Activated naive CD8-positive, alpha-beta T cell (primary cell): Measurements from ENCODE around the gene PODNL1.
A peak's percentile ranks its signal among the peaks of the same experiment; 100 is the strongest.
"Not testable (repeated sequence)": the region's sequence is repeated elsewhere in the genome, so short reads cannot be mapped to it uniquely, and the experiment has no call there.

Experiments
- H3K27ac Mint-ChIP-seq: one replicate; pipeline ENCODE4 v1.8.0; 2021; ENCODE audit warnings: mixed read lengths
- H3K27me3 Mint-ChIP-seq: one replicate; pipeline ENCODE4 v1.8.0; 2021; ENCODE audit warnings: mixed read lengths
- H3K36me3 Mint-ChIP-seq: one replicate; pipeline ENCODE4 v1.8.0; 2021; ENCODE audit warnings: mixed read lengths
- H3K4me1 Mint-ChIP-seq: one replicate; pipeline ENCODE4 v1.8.0; 2021; ENCODE audit warnings: low read depth, mixed read lengths
- H3K4me3 Mint-ChIP-seq: one replicate; pipeline ENCODE4 v1.8.0; 2021; ENCODE audit warnings: mild to moderate bottlenecking, mixed read lengths
- H3K9me3 Mint-ChIP-seq: one replicate; pipeline ENCODE4 v1.8.0; 2021; ENCODE audit warnings: low read depth, mixed read lengths

The PODNL1 gene

DNA sequence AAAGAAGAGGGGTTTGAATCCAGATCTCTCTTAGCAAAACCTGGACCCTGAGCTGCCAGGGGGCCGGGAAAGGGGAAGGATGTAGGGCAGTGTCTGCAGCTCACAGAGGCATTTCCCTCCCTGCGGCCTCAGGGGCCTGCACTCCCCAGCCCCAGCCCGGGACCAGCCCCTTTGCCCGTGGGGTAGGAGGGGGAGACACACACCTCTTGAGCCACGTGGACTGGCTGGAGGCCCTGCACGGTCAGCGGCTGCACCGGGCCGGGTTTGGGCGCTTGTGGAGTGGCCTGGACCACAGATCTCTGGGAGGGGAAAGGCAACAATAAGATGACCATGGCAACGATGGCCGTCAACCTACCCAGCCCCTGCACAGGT is 41.0 kb upstream of the PODNL1 start:
- peak overlapping the region; percentile 35 for H3K4me3 Mint-ChIP-seq

DNA sequence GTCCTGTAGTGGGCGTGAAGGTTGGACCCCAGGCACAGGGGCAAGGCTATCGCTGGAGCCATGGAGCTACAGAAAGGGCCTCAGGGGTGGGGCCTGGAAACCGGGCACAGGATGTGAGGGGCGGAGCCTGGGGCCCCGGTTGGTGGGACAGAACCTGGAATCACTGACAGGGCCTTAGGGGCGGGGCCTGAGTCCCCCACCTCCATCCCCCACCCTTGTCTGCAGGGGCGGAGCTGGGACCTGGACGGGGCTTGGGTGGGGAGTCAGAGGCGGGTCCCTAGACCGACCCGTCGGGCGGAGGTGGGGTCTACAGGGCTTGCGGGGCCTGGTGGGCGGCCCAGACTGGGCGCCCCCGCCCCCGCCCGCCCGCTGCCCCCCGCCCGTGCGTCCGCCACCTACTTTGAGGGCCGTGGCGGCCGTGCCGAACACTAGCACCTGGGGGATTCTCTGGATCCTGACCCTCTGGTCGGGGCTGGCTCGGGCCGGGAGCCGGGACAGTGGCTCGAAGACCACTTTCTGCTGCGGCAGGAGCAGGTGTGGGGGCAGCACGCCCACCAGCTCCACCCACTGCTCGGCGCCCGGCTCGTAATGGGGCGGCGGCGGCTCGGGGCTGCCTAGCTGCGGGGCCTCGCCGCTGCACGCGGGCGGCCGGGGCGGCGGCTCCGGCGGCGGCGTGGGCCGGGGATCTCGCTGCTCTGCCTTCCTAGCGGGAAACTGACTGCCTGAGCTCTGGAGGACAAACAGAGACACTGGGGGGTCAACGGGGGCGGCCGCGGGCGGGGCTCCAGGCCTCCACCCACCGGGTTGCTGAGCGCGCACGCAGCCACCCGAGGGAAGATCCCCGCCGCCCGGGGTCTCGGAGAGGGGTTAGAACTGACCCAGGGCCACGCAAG is 40.4 kb upstream of the PODNL1 start:
- peak overlapping the region; percentile 53 for H3K4me3 Mint-ChIP-seq
- no peaks in the 10 kb centered on the region for H3K36me3 Mint-ChIP-seq
- H3K27ac Mint-ChIP-seq: peak overlapping the region; percentile 34
- H3K4me1 Mint-ChIP-seq: peaks cover 39% of the 10 kb centered on the region
- H3K9me3 Mint-ChIP-seq: no peaks in the 10 kb centered on the region
- H3K27me3 Mint-ChIP-seq: no peaks in the 10 kb centered on the region

More for the DNA sequence above, 41.0 kb upstream of the PODNL1 start:
- Mint-ChIP-seq H3K9me3 (no peaks in the 10 kb centered on the region), H3K36me3 (no peaks in the 10 kb centered on the region), H3K4me1 (peaks cover 37% of the 10 kb centered on the region), H3K27me3 (no peaks in the 10 kb centered on the region), H3K27ac (peak overlapping the region; percentile 50)

DNA sequence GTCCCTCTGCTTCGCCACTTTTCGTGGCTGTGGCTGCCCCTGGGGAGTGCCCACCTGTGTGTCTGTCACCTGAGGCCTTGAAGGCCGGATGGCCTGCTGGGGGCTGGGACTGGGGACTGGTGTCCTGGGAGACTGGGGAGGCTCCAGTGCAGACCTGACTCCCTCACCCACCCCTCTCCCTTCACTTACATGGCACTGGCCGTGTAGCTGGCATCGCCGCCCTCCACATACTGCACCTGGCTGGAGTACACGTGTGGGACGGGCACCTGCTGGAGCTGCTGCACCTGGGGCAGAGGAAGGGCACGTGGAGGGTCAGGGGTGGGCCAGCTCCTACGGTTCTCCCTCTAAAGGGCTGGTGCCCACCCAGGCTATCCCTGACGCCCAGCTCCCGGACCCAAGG is 39.6 kb upstream of the PODNL1 start:
- Mint-ChIP-seq H3K27ac (no peak overlapping the region), H3K27me3 (no peaks in the 10 kb centered on the region), H3K4me3 (peak overlapping the region; percentile 53), H3K4me1 (peaks cover 33% of the 10 kb centered on the region), H3K9me3 (no peaks in the 10 kb centered on the region), H3K36me3 (no peaks in the 10 kb centered on the region)

DNA sequence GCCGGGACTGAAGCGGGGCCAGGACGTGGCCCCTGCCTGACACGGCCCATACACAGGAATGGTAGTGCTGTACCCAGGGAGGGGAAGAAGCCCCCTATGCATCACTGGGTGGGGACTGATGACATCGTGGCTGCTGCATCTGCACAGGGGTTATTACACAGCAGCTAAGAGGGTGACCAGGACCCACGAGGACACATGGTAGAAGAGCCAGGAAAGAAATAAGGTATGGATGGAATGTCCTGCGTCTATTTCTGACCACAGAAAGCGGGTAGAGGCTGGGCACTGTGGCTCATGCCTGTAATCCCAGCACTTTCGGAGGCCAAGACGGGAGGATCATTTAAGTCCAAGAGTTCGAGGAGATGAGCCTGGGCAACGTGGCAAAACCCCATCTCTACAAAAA is 38.2 kb upstream of the PODNL1 start:
- H3K4me3 Mint-ChIP-seq: no peak overlapping the region
- H3K4me1 Mint-ChIP-seq: peaks cover 21% of the 10 kb centered on the region
- H3K36me3 Mint-ChIP-seq: no peaks in the 10 kb centered on the region
- H3K27ac Mint-ChIP-seq: peak overlapping the region; percentile 61
- no peaks in the 10 kb centered on the region for H3K9me3 Mint-ChIP-seq
- H3K27me3 Mint-ChIP-seq: no peaks in the 10 kb centered on the region

DNA sequence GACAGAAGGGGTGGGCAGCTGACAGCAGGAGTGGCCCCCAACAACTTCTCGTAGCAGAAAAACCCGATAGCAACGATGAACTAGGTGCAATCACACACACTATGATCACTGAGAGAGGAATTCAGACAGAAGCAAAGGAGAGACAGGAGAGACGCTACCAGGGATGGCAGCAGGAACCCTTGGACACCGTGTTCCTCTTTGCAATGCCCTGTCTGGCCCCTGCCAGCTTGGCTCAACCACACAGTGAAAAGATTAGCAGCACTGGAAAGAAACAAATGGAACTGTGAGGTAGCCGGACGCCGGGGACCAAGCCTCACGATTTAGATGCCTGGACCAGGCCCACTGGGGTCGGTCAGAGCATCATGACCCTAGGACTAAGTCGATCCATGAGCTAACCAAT is 37.7 kb upstream of the PODNL1 start:
- Mint-ChIP-seq H3K36me3 (no peaks in the 10 kb centered on the region), H3K4me3 (no peak overlapping the region), H3K27me3 (no peaks in the 10 kb centered on the region), H3K9me3 (no peaks in the 10 kb centered on the region), H3K4me1 (peaks cover 18% of the 10 kb centered on the region), H3K27ac (peak overlapping the region; percentile 66)

DNA sequence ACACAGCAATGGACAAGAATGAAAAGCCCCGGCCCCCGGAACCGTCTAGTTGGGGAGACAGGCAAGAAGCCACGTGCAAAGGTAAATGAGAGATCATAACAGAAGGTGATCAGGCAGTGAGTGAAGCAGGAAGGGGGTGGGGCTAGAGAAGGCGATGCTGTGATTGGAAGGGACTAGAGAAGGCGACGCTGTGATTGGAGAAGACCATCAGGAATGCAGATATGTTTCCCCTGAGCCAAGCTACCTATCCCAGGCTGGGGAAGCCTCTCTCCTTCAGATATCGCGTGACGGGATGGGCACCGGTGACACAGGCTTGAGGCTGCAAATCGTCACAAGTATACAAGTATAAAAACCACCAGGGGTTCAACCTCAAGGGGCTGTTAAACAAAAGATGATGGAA is 35.9 kb upstream of the PODNL1 start:
- Mint-ChIP-seq H3K27me3 (no peaks in the 10 kb centered on the region), H3K9me3 (no peaks in the 10 kb centered on the region), H3K4me3 (peak overlapping the region; percentile 20), H3K27ac (peak overlapping the region; percentile 83), H3K36me3 (peaks cover under 1% of the 10 kb centered on the region), H3K4me1 (peaks cover 14% of the 10 kb centered on the region)

DNA sequence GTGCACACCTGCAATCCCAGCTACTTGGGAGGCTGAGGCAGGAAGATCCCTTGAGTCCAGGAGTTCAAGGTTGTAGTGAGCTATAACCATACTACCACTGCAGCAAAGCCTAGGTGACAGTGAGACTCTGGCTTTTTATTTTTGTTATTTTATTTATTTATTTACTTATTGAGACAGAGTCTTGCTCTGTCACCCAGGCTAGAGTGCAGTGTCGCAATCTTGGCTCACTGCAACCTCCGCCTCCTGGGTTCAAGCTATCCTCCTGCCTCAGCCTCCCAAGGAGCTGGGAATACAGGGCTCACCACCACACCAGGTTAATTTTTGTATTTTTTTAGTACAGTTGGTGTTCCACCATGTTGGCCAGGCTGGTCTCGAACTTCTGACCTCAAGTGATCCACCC is 35.3 kb upstream of the PODNL1 start:
- not testable (repeated sequence) for H3K36me3 Mint-ChIP-seq, H3K27me3 Mint-ChIP-seq, H3K27ac Mint-ChIP-seq, H3K9me3 Mint-ChIP-seq, H3K4me3 Mint-ChIP-seq
- H3K4me1 Mint-ChIP-seq: peaks cover 14% of the 10 kb centered on the region

DNA sequence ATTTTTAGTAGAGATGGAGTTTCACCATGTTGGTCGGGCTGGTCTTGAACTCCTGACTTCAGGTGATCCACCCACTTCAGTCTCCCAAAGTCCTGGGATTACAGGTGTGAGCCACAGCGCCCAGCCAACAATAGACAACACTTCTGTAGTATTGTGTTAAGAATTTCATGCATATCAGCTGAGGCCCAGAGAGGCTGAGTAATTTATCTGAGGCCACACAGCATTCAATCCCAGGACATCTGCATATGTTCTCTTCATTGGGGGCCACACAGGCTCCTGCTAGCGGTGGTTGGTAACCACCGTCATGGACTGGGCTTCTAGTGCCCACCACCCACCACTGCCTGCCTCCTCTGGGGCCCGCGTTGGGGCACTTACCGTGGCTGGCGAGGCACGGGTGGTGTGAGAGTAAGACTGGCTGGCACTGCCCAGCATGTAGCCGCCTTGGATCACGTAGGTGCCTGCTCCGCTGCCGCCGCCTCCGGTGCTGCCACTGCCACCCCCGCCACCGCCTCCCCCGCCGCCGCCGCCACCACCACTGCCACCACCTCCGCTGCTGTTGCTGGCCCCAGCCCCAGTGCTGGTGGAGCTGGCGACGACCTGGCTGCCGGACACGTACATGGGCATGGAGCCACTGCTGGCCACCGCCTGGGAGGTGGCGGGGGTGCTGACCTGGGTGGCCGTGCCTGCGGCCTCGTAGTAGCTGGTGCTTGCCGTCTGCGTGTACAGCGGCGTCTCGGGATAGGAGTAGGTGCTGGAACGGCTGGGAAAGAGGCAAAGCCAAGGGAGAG is 34.3 kb upstream of the PODNL1 start:
- Mint-ChIP-seq H3K36me3 (peaks cover 3% of the 10 kb centered on the region), H3K9me3 (no peaks in the 10 kb centered on the region), H3K4me3 (no peak overlapping the region), H3K4me1 (peaks cover 12% of the 10 kb centered on the region), H3K27me3 (no peaks in the 10 kb centered on the region), H3K27ac (no peak overlapping the region)

DNA sequence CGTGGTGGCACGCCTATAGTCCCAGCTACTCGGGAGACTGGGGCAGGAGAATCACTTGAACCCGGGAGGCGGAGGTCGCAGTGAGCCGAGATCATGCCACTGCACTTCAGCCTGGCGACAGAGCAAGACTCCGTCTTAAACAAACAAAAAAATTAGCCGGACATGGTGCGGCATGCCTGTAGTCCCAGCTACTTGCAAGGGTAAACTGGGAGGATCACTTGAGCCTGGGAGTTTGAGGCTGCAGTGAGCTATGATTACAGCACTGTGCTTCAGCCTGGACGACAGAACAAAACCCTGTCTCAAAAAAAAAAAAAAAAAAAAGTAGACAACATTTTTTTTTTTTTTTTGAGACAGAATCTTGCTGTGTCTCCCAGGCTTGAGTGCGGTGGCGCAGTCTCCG is 33.7 kb upstream of the PODNL1 start:
- not testable (repeated sequence) for H3K4me3 Mint-ChIP-seq, H3K27me3 Mint-ChIP-seq, H3K36me3 Mint-ChIP-seq, H3K27ac Mint-ChIP-seq, H3K9me3 Mint-ChIP-seq
- H3K4me1 Mint-ChIP-seq: peaks cover 12% of the 10 kb centered on the region

DNA sequence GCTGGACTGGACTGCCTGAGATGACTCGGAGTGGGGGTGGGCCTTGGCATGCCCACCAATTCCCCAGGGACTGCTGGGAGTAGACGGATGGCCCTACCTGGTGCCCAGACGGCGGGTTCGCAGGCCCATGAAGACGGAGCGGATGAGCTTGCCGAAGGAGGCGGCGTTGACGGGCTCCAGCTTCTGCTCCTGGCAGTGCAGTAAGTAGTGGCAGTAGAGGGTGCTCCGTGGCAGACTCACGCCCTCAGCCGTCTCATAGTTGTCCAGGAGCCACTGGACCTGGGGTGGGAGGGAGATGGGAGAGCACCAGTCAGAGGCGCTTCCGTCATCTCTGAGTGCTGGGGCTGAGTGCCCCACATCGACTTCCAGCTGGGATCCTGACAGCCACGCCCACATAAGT is 31.7 kb upstream of the PODNL1 start:
- Mint-ChIP-seq H3K27ac (no peak overlapping the region), H3K9me3 (no peaks in the 10 kb centered on the region), H3K27me3 (no peaks in the 10 kb centered on the region), H3K4me1 (peaks cover 8% of the 10 kb centered on the region), H3K36me3 (peaks cover 3% of the 10 kb centered on the region), H3K4me3 (no peak overlapping the region)

DNA sequence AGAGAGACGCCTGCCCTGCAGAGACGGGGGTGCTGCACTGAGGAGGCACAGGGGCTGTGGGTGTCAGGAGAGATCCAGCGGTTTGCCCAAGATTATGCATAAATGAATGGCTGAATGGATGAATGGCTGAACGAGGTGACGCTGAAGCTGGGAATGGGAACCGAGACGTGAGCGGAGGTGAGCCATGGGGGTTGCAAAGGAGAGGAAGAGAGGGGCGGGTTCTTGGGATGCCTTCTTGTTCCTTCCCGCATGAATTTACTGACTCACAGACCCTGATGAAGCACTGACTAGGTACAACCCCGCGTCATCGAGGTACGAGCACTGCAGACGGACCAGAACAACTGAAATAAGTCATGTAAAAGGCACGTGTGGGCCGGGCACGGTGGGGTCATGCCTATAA is 30.8 kb upstream of the PODNL1 start:
- no peaks in the 10 kb centered on the region for H3K27me3 Mint-ChIP-seq
- H3K4me1 Mint-ChIP-seq: peaks cover 2% of the 10 kb centered on the region
- H3K27ac Mint-ChIP-seq: no peak overlapping the region
- peaks cover 3% of the 10 kb centered on the region for H3K36me3 Mint-ChIP-seq
- H3K4me3 Mint-ChIP-seq: no peak overlapping the region
- no peaks in the 10 kb centered on the region for H3K9me3 Mint-ChIP-seq

DNA sequence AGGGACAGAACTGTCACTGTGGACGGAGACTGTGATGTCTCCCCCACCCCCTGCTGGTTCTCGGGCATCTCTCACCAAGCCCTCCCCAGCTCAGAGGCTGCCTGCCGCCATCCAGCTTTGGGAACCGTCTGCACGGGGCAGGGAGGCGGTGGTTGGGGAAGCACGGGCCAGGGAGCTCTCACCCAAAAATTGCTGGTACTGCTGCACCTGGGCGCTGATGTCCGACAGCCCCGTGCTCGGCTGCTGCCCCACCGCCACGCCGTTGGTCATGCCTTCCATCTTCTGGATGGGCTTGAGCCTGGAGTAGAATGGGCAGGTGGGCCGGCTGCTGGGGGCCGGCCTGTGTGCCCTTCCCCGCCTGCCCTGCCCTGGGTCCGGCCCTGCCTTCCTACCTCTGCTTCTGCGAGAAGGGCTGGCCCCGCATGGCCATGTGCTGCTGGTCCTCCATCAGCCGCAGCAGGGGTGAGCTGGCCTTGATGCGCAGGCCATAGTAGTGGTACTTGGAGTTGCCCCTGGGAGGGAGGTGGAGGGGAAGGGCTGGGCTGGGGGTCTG is 30.2 kb upstream of the PODNL1 start:
- Mint-ChIP-seq H3K27ac (no peak overlapping the region), H3K27me3 (no peaks in the 10 kb centered on the region), H3K4me3 (no peak overlapping the region), H3K9me3 (no peaks in the 10 kb centered on the region), H3K36me3 (peaks cover 3% of the 10 kb centered on the region), H3K4me1 (no peaks in the 10 kb centered on the region)

DNA sequence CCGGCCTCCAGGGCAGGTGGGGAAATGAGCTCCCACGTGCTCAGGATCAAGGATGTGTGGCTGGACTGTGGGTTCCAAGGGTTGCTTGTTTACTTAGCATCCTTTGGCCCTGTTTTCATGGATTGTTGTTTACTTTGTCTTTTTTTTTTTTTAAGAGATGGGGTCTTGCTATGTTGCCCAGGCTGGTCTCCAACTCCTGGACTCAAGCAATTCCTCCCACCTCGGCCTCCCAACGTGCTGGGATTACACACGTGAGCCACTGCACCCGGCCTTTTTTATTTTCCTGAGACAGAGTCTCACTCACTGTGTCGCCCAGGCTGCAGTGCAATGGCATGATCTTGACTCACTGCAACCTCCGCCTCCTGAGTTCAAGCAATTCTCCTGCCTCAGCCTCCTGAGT is 29.0 kb upstream of the PODNL1 start:
- H3K4me1 Mint-ChIP-seq, H3K4me3 Mint-ChIP-seq, H3K9me3 Mint-ChIP-seq, H3K36me3 Mint-ChIP-seq, H3K27me3 Mint-ChIP-seq, H3K27ac Mint-ChIP-seq: not testable (repeated sequence)

DNA sequence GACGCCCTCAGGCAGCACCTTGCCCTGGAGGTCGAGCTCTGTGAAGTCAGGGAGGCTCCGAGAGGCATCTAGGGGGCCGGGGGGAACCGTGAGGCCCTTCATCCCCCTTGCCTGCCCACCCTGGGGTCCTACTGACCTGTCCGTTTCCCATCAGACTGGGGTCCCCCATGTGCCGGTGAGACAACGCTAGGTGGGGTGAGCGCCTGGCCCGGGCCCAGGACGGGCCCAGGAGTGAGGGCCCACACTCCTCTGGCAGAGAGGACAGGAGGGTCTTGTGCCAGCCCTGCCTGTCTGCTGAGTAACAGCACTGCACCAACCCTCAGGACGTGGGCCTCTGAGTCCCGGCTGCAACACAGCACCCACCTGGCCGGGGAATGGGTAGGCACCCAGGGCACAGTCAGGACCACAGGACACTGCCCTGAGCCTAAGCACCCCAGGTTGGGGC is 28.5 kb upstream of the PODNL1 start:
- Mint-ChIP-seq H3K36me3 (peaks cover 3% of the 10 kb centered on the region), H3K9me3 (no peaks in the 10 kb centered on the region), H3K27me3 (no peaks in the 10 kb centered on the region), H3K4me3 (no peak overlapping the region), H3K27ac (no peak overlapping the region), H3K4me1 (no peaks in the 10 kb centered on the region)

DNA sequence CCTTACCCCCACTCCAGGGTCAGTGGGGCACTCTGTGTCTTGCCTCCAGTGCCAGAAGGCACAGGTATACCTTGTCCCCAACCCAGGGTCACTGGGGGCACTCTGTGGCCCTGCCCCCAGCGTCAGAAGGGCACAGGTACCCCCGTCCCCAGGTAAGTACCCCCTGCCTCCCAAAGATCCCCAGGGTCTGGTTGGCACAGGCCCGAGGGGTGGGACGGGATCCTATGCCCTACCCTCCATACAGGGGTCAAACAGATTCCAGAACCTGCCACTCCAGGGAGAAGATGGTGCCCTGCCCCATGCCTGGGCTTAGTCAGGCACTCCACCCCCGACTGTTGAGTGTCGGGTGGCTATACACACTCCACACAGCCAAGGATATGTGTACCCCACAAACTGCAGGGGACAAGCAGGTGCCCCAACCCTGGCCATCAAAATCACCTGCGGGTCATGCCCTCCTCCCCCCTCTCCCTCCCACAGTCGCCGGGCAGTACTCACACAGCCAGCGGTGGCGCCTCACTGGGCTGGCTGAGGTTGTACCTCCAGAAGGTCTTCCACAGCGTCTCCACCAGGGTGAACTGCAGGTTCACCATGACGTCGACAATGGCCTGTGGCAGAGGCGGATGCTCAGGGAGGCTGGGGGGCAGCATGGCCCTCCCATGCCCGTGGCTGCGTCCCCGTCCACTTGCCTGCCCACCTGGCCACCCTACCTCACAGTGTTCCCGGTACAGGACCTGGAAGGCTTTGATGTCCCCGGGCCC is 27.9 kb upstream of the PODNL1 start:
- Mint-ChIP-seq H3K36me3 (peaks cover 3% of the 10 kb centered on the region), H3K27ac (no peak overlapping the region), H3K4me3 (no peak overlapping the region), H3K27me3 (no peaks in the 10 kb centered on the region), H3K4me1 (no peaks in the 10 kb centered on the region), H3K9me3 (no peaks in the 10 kb centered on the region)
